ENCODE measurements around the gene TMC1. TPM values are rescaled to one million over a fixed set of nuclear protein-coding genes. Genes with fewer than 3 reads are reported as not detected.

Gene TMC1
- total and polyA plus RNA-seq, 7 donors, result 0.05 to 2.6 (median 0.21) TPM; not detected in 3

GRCh38 chr9:72533322-72533721, 11.9 kb downstream of the TMC1 start:
- Histone ChIP-seq H3K4me3 (no peak overlapping the region), H3K36me3 (ENCODE audit: insufficient read depth in 1 of 2, low read depth in 1 of 2) (no peaks in the 10 kb centered on the region), H3K27ac (no peak overlapping the region), H3K9me3 (peaks cover 8% of the 10 kb centered on the region), H3K27me3 (ENCODE audit: insufficient read depth in 3 of 3, low read length in 2 of 3) (no peaks in the 10 kb centered on the region), H3K4me1 (peaks cover 1% of the 10 kb centered on the region)
- 75 to 87% (median 80%) methylated on average over 1 of the region's 1 CpG for WGBS, 3 donors
- ATAC-seq, result no peak
- intact Hi-C loops (cut with DNase I), result no loop called here
- DNase-seq, result no peak
- TF ChIP-seq CTCF (IDR thresholded peaks at IDR 0.05), result no peak

GRCh38 chr9:72534931-72535330, 13.5 kb downstream of the TMC1 start:
- Histone ChIP-seq H3K4me3 (no peak overlapping the region), H3K36me3 (ENCODE audit: insufficient read depth in 1 of 2, low read depth in 1 of 2) (no peaks in the 10 kb centered on the region), H3K27me3 (ENCODE audit: insufficient read depth in 3 of 3, low read length in 2 of 3) (no peaks in the 10 kb centered on the region), H3K9me3 (peaks cover 8% of the 10 kb centered on the region), H3K4me1 (no peaks in the 10 kb centered on the region), H3K27ac (no peak overlapping the region)
- intact Hi-C loops (cut with DNase I), result no loop called here
- DNase-seq (no peak), ATAC-seq (no peak)
- WGBS, 3 donors, result 79 to 89% (median 81%) methylated on average over 4 of the region's 4 CpGs
- no peak for TF ChIP-seq CTCF (IDR thresholded peaks at IDR 0.05)

GRCh38 chr9:72537011-72537545, 15.7 kb downstream of the TMC1 start:
- Histone ChIP-seq H3K4me3 (no peak overlapping the region), H3K27me3 (ENCODE audit: insufficient read depth in 3 of 3, low read length in 2 of 3) (no peaks in the 10 kb centered on the region), H3K27ac (no peak overlapping the region), H3K4me1 (no peaks in the 10 kb centered on the region), H3K9me3 (no peaks in the 10 kb centered on the region), H3K36me3 (ENCODE audit: insufficient read depth in 1 of 2, low read depth in 1 of 2) (no peaks in the 10 kb centered on the region)
- DNase-seq (no peak), ATAC-seq (no peak)
- no peak for TF ChIP-seq CTCF (IDR thresholded peaks at IDR 0.05)
- intact Hi-C loops (cut with DNase I), result no loop called here

- DNase-seq (no peak), ATAC-seq (no peak)
- intact Hi-C loops (cut with DNase I), result no loop called here
- no peak overlapping the region for H3K4me3 ChIP-seq
- no peaks in the 10 kb centered on the region for H3K36me3 ChIP-seq (ENCODE audit: insufficient read depth in 1 of 2, low read depth in 1 of 2)
- no peak overlapping the region for H3K27ac ChIP-seq
- no peaks in the 10 kb centered on the region for H3K27me3 ChIP-seq (ENCODE audit: insufficient read depth in 3 of 3, low read length in 2 of 3)
- no peaks in the 10 kb centered on the region for H3K4me1 ChIP-seq
- TF ChIP-seq CTCF (IDR thresholded peaks at IDR 0.05), result no peak
- H3K9me3 ChIP-seq, result no peaks in the 10 kb centered on the region
- WGBS, 3 donors, result 77 to 95% (median 90%) methylated on average over 1 of the region's 1 CpG
These were observed 16.3 kb downstream of the TMC1 start for GRCh38 chr9:72537671-72538070.
